ENCODE measurements around the gene ECHDC3. TPM values are rescaled to one million over a fixed set of nuclear protein-coding genes. Genes with fewer than 3 reads are reported as not detected.
A peak's percentile ranks its signal among the peaks of the same experiment; 100 is the strongest.

ECHDC3 gene
- total and polyA plus RNA-seq, 2 of the 13 experiments (the other 11 are each of a cell fraction or from before 2014, with no cell fraction given), result not detected

DNA sequence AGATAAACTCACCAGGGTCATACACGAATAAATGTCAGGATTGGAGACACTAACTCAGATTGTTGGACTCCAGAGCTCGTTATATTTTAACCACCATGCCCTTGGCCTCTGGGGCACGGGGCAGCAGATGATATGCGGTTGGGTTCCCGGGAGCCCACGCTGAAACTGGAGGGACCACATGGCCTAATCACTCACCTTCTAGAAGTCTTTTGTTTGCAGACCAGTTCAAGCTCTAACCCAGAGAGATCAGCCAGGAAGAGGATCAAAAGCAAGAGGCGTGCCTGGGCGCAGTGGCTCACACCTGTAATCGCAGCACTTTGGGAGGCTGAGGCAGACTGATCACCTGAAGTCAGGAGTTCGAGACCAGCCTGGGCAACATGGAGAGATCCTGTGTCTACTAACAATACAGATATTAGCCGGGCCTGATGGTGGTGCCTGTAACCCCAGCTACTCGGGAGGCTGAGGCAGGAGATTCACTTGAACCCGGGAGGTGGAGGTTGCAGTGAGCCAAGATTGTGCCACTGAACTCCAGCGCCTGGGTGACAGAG, 42.6 kb upstream of the ECHDC3 start (continued):
- TF ChIP-seq HNF4G (IDR thresholded peaks at IDR 0.05; ENCODE audit: borderline replicate concordance, low read depth, low read length), result peak; percentile 67
- peak; percentile 68; the same call in 1 of the 2 replicates for TF ChIP-seq HNF4G (CRISPR knock-in tag; IDR thresholded peaks at IDR 0.05; ENCODE audit: borderline replicate concordance, low read depth)
- peak; percentile 64 for TF ChIP-seq U2AF1 (optimal IDR thresholded peaks at IDR 0.05; ENCODE audit: low read depth, low read length)
- TF ChIP-seq ZBTB42 (CRISPR knock-in tag; IDR thresholded peaks at IDR 0.05), result no peak
- TF ChIP-seq ZNF550 (CRISPR knock-in tag; IDR thresholded peaks at IDR 0.05; ENCODE audit: borderline replicate concordance), result 0 out of 2 replicates have a peak, but pooled peaks have one; percentile 23
- TF ChIP-seq, protein P1, sequence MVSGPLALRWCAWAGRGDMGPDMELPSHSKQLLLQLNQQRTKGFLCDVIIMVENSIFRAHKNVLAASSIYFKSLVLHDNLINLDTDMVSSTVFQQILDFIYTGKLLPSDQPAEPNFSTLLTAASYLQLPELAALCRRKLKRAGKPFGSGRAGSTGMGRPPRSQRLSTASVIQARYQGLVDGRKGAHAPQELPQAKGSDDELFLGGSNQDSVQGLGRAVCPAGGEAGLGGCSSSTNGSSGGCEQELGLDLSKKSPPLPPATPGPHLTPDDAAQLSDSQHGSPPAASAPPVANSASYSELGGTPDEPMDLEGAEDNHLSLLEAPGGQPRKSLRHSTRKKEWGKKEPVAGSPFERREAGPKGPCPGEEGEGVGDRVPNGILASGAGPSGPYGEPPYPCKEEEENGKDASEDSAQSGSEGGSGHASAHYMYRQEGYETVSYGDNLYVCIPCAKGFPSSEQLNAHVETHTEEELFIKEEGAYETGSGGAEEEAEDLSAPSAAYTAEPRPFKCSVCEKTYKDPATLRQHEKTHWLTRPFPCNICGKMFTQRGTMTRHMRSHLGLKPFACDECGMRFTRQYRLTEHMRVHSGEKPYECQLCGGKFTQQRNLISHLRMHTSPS (CRISPR knock-in tag; IDR thresholded peaks at IDR 0.05; ENCODE audit: low read depth), result peak; percentile 72; the same call in 1 of the 2 replicates
- no peak for TF ChIP-seq EZH2 (conservative IDR thresholded peaks at IDR 0.05; ENCODE audit: low read depth, low read length)
- TF ChIP-seq, protein P2, sequence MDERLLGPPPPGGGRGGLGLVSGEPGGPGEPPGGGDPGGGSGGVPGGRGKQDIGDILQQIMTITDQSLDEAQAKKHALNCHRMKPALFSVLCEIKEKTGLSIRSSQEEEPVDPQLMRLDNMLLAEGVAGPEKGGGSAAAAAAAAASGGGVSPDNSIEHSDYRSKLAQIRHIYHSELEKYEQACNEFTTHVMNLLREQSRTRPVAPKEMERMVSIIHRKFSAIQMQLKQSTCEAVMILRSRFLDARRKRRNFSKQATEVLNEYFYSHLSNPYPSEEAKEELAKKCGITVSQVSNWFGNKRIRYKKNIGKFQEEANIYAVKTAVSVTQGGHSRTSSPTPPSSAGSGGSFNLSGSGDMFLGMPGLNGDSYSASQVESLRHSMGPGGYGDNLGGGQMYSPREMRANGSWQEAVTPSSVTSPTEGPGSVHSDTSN (CRISPR knock-in tag; IDR thresholded peaks at IDR 0.05), result 0 out of 2 replicates have a peak, but pooled peaks have one; percentile 15
- peak; percentile 87 for TF ChIP-seq FOXJ3 (CRISPR knock-in tag; IDR thresholded peaks at IDR 0.05; ENCODE audit: borderline replicate concordance)
- TF ChIP-seq SPEN (CRISPR knock-in tag; IDR thresholded peaks at IDR 0.05; ENCODE audit: low read depth), result peak; percentile 67; the same call in 1 of the 2 replicates
- TF ChIP-seq ZNF703 (CRISPR knock-in tag; IDR thresholded peaks at IDR 0.05; ENCODE audit: borderline replicate concordance), result 0 out of 2 replicates have a peak, but pooled peaks have one; percentile 76
- TF ChIP-seq ZFAT (CRISPR knock-in tag; conservative IDR thresholded peaks at IDR 0.05), result no peak
- peak; percentile 99 for TF ChIP-seq NR2F6 (IDR thresholded peaks at IDR 0.05)
- peak; percentile 99 for TF ChIP-seq NR2F6 (CRISPR knock-in tag; IDR thresholded peaks at IDR 0.05)
- TF ChIP-seq, protein P3, sequence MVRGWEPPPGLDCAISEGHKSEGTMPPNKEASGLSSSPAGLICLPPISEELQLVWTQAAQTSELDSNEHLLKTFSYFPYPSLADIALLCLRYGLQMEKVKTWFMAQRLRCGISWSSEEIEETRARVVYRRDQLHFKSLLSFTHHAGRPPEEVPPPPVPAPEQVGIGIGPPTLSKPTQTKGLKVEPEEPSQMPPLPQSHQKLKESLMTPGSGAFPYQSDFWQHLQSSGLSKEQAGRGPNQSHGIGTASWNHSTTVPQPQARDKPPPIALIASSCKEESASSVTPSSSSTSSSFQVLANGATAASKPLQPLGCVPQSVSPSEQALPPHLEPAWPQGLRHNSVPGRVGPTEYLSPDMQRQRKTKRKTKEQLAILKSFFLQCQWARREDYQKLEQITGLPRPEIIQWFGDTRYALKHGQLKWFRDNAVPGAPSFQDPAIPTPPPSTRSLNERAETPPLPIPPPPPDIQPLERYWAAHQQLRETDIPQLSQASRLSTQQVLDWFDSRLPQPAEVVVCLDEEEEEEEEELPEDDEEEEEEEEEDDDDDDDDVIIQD (CRISPR knock-in tag; IDR thresholded peaks at IDR 0.05; ENCODE audit: low read depth), result peak; percentile 87
- no peak for TF ChIP-seq ZNF326 (CRISPR knock-in tag; IDR thresholded peaks at IDR 0.05; ENCODE audit: borderline replicate concordance)
- TF ChIP-seq MAZ (IDR thresholded peaks at IDR 0.05; ENCODE audit: borderline replicate concordance, low read depth, low read length), result no peak
- TF ChIP-seq MAZ (CRISPR knock-in tag; IDR thresholded peaks at IDR 0.05; ENCODE audit: low read depth), result peak; percentile 82
- peak; percentile 92 for TF ChIP-seq HMG20A (CRISPR knock-in tag; IDR thresholded peaks at IDR 0.05; ENCODE audit: borderline replicate concordance)
- no peak for TF ChIP-seq ZNF850 (CRISPR knock-in tag; conservative IDR thresholded peaks at IDR 0.05)
- TF ChIP-seq SNAPC2 (CRISPR knock-in tag; IDR thresholded peaks at IDR 0.05), result peak; percentile 93; the same call in 1 of the 2 replicates
- 0 out of 2 replicates have a peak, but pooled peaks have one; percentile 28 for TF ChIP-seq ZNF3 (CRISPR knock-in tag; IDR thresholded peaks at IDR 0.05)
- TF ChIP-seq ZNF777 (CRISPR knock-in tag; IDR thresholded peaks at IDR 0.05), result no peak
- TF ChIP-seq, protein P4, sequence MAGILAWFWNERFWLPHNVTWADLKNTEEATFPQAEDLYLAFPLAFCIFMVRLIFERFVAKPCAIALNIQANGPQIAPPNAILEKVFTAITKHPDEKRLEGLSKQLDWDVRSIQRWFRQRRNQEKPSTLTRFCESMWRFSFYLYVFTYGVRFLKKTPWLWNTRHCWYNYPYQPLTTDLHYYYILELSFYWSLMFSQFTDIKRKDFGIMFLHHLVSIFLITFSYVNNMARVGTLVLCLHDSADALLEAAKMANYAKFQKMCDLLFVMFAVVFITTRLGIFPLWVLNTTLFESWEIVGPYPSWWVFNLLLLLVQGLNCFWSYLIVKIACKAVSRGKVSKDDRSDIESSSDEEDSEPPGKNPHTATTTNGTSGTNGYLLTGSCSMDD (CRISPR knock-in tag; IDR thresholded peaks at IDR 0.05), result no peak
- 0 out of 2 replicates have a peak, but pooled peaks have one; percentile 40 for TF ChIP-seq TP53 (CRISPR knock-in tag; conservative IDR thresholded peaks at IDR 0.05)
- TF ChIP-seq, protein P5, sequence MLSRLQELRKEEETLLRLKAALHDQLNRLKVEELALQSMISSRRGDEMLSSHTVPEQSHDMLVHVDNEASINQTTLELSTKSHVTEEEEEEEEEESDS (CRISPR knock-in tag; IDR thresholded peaks at IDR 0.05; ENCODE audit: borderline replicate concordance), result peak; percentile 71
- TF ChIP-seq HOXA7 (CRISPR knock-in tag; IDR thresholded peaks at IDR 0.05), result no peak

All from HepG2 (cell line).